ENCODE results near the gene FNDC3A. TPM values are rescaled to one million over a fixed set of nuclear protein-coding genes. Genes with fewer than 3 reads are reported as not detected.

Gene FNDC3A
- total RNA-seq, 1 experiment from 2014 or later = 49.3 TPM

- no TSS peak for BruUV-seq (replicated peaks)
- H3K9me3 ChIP-seq (ENCODE audit: low read depth, low read length, poor library complexity, severe bottlenecking) = no peaks in the 10 kb centered on the region
- ChIA-PET CTCF (no interaction called here), POLR2A (ENCODE audit: low non-redundant PET) (no interaction called here)
- no peak overlapping the region for H3K4me3 ChIP-seq (ENCODE audit: low read depth, low read length, poor library complexity, severe bottlenecking)
- H3K27ac ChIP-seq (ENCODE audit: low read depth, low read length, poor library complexity, severe bottlenecking) = no peak overlapping the region
- H3K27me3 ChIP-seq (replicated peaks; ENCODE audit: insufficient read depth, low read depth, low read length, poor library complexity) = peaks cover 3% of the 10 kb centered on the region
- no peaks in the 10 kb centered on the region for H3K4me1 ChIP-seq (ENCODE audit: insufficient read depth, low read length, poor library complexity, severe bottlenecking)
- intact Hi-C loops (cut with micrococcal nuclease; ENCODE audit: unreplicated experiment) = loop anchor here (5.0 kb wide), 1 partner anchor 369 kb away; no protein-coding TSS in a partner anchor
- no peak for TF ChIP-seq EZH2 (IDR thresholded peaks at IDR 0.05; ENCODE audit: borderline replicate concordance, low read depth, low read length, poor library complexity, severe bottlenecking)
- TF ChIP-seq, protein P1, sequence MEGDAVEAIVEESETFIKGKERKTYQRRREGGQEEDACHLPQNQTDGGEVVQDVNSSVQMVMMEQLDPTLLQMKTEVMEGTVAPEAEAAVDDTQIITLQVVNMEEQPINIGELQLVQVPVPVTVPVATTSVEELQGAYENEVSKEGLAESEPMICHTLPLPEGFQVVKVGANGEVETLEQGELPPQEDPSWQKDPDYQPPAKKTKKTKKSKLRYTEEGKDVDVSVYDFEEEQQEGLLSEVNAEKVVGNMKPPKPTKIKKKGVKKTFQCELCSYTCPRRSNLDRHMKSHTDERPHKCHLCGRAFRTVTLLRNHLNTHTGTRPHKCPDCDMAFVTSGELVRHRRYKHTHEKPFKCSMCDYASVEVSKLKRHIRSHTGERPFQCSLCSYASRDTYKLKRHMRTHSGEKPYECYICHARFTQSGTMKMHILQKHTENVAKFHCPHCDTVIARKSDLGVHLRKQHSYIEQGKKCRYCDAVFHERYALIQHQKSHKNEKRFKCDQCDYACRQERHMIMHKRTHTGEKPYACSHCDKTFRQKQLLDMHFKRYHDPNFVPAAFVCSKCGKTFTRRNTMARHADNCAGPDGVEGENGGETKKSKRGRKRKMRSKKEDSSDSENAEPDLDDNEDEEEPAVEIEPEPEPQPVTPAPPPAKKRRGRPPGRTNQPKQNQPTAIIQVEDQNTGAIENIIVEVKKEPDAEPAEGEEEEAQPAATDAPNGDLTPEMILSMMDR (conservative IDR thresholded peaks at IDR 0.05; ENCODE audit: low read depth, low read length) = no peak
- H3K36me3 ChIP-seq (ENCODE audit: insufficient read depth, low read length, poor library complexity, severe bottlenecking) = no peaks in the 10 kb centered on the region
- no peak for DNase-seq (ENCODE audit: low spot score)
Observed at GRCh38 chr13:49238621-49239020, 262.9 kb downstream of the FNDC3A start.

DNA sequence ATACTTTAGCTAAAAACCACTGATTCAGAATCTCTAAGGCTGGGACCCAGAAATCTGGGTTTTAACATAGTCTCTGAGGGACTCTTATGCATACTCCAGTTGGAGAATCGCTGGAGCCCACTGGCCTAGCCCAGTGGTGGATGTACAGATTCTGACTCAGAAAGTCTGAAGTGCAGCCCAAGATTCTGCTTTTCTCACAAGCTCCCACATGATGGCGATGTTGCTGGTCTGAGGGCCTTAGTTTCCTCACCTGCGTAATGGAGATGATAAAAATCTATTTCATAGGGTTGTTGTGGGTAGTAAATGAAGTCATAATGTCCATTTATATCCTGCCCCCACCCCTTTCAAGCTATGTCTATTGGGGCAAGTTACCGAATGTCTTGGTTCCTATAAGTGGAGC is 264.3 kb downstream of the FNDC3A start:
- DNase-seq (ENCODE audit: low spot score) = peak; percentile 49
- no peak for TF ChIP-seq EZH2 (IDR thresholded peaks at IDR 0.05; ENCODE audit: borderline replicate concordance, low read depth, low read length, poor library complexity, severe bottlenecking)
- TF ChIP-seq, protein P1 (conservative IDR thresholded peaks at IDR 0.05; ENCODE audit: low read depth, low read length) = peak; percentile 72
- Histone ChIP-seq H3K4me1 (ENCODE audit: insufficient read depth, low read length, poor library complexity, severe bottlenecking) (no peaks in the 10 kb centered on the region), H3K36me3 (ENCODE audit: insufficient read depth, low read length, poor library complexity, severe bottlenecking) (no peaks in the 10 kb centered on the region), H3K9me3 (ENCODE audit: low read depth, low read length, poor library complexity, severe bottlenecking) (no peaks in the 10 kb centered on the region), H3K4me3 (ENCODE audit: low read depth, low read length, poor library complexity, severe bottlenecking) (no peak overlapping the region), H3K27me3 (replicated peaks; ENCODE audit: insufficient read depth, low read depth, low read length, poor library complexity) (peaks cover 17% of the 10 kb centered on the region), H3K27ac (ENCODE audit: low read depth, low read length, poor library complexity, severe bottlenecking) (no peak overlapping the region)
- ChIA-PET CTCF (interaction anchor here (1.1 kb wide), 1 partner anchor 41 kb away, joined by 4 read pairs; no protein-coding TSS in a partner anchor), POLR2A (ENCODE audit: low non-redundant PET) (no interaction called here)
- intact Hi-C loops (cut with micrococcal nuclease; ENCODE audit: unreplicated experiment) = no loop called here
- no TSS peak for BruUV-seq (replicated peaks)

DNA sequence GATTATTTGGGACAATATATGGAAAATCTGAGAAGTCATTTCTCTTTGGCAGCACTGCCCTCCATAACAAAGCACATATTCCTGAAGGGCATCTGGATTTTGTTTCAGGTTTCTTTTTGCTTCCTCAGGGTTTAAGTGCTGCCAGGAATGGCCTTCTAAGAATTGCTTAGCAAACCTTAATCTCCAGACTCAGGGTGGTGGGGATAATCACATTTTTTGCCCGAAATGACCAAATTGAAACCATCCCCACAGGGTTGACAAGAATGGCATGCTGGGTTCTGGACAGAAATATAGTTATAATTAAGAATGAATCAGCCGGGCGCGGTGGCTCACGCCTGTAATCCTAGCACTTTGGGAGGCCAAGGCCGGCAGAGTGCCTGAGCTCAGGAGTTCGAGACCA is 265.6 kb downstream of the FNDC3A start:
- no peaks in the 10 kb centered on the region for H3K9me3 ChIP-seq (ENCODE audit: low read depth, low read length, poor library complexity, severe bottlenecking)
- H3K4me1 ChIP-seq (ENCODE audit: insufficient read depth, low read length, poor library complexity, severe bottlenecking) = no peaks in the 10 kb centered on the region
- no peaks in the 10 kb centered on the region for H3K36me3 ChIP-seq (ENCODE audit: insufficient read depth, low read length, poor library complexity, severe bottlenecking)
- DNase-seq (ENCODE audit: low spot score) = no peak
- H3K4me3 ChIP-seq (ENCODE audit: low read depth, low read length, poor library complexity, severe bottlenecking) = no peak overlapping the region
- ChIA-PET POLR2A (ENCODE audit: low non-redundant PET) (no interaction called here), CTCF (no interaction called here)
- no TSS peak for BruUV-seq (replicated peaks)
- no peak for TF ChIP-seq EZH2 (IDR thresholded peaks at IDR 0.05; ENCODE audit: borderline replicate concordance, low read depth, low read length, poor library complexity, severe bottlenecking)
- TF ChIP-seq, protein P1 (conservative IDR thresholded peaks at IDR 0.05; ENCODE audit: low read depth, low read length) = no peak
- no peak overlapping the region for H3K27ac ChIP-seq (ENCODE audit: low read depth, low read length, poor library complexity, severe bottlenecking)
- H3K27me3 ChIP-seq (replicated peaks; ENCODE audit: insufficient read depth, low read depth, low read length, poor library complexity) = peaks cover 23% of the 10 kb centered on the region
- intact Hi-C loops (cut with micrococcal nuclease; ENCODE audit: unreplicated experiment) = no loop called here
